HG03139 (cell line): Measurements from ENCODE around the gene PSME3IP1.
"Not testable (repeated sequence)": the region's sequence is repeated elsewhere in the genome, so short reads cannot be mapped to it uniquely, and the experiment has no call there.

ENCODE experiments used
- ATAC-seq: cut with Tn5 transposase; IDR thresholded peaks from one replicate; pipeline ENCODE4 v1.9.1; 2021; ENCODE audit not compliant: unreplicated experiment

Gene PSME3IP1

DNA sequence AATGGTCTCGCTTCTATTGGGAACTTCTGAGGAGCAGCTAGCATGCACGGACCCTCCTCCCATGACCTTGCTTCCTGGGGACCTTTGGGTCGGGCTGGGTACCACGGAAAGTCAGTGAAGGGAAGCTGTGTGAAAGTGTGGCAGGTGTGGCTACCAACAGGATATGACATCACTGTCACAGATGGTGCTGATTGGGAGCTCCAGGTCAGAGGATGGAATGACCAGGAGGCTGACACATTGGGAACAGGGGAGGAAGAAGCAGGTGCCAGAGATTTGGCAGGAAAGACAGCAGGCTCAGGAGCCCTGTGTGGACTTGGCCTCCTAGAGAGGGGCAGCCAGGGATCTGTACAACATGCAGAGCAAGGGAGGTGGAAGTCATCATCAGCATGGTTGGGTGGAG is 59.4 kb downstream of the PSME3IP1 start:
- no peak for ATAC-seq

DNA sequence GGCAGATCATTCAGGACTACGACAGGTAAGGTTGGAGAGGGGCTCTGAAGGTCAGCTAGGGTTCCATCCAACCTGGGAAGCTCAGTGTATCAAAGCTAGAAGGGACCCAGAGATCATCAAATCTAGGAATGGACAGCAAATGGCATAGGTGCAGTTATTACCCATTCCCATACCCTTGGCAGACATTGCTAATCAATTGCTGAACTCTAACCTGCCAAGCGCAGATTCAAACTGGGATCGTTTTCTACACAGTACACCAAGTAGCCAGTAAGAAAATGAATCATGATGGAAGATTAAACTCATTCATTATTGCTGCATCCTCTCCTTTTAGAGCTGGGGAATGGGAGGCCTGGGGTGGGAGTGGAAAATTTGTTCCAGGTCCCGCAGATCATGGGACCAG is 59.9 kb downstream of the PSME3IP1 start:
- ATAC-seq = no peak

DNA sequence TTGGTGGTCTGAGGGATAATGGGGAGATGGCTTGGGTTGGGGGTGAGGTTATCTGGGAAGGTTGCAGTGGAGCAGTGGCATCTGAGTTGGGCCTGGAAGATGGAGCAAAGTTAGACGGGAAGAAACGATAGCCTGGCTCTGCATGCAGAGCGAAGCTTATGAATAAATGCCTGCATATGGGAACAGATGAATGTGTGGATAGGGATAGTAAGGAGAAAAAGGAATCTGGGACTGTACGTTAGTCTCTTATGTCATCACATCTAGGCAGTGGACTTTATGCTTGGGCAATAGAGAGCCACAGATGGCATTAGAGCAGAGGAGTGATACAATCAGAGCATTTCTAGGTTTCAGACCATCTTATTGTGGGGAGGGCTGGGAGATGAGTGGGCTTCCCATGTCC is 60.5 kb downstream of the PSME3IP1 start:
- no peak for ATAC-seq

- ATAC-seq = no peak
Measured at GRCh38 chr16:57123974-57124674, 61.7 kb downstream of the PSME3IP1 start.

DNA sequence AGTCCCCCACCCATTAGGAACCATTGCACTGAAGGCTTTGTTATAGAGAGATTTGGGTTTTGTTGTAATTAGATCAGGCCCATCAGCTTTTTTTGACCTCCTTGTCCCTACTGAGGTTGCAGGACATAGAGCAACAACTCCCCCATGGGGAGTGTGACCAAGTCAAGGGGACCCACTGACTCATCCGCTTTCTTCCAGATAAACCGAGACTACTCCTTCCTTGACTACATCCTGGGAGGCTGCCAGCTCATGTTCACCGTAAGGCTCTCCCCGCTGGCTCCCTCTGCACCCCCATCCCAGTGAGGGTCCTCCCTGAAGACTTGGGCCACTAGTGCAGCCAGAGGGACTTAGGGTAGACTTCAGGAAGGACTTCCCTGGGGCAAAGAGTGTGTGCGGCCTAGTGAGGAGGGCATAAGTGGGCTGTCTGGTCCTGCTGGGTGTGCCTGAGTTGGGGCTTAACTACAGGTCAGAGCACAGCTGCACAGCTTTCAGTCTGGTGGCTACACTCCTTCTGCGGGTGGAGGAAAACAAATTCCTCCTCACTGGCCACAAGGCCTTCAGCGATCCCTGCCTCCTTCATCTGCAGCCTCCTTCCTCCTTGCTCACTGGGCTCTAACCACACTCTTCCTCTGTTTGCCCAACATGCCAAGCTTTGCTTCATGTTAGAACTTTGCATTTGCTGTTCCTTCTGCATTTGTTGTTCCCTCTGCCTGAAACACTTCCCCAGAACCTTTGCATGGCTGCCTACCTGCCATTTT is 62.4 kb downstream of the PSME3IP1 start:
- no peak for ATAC-seq

GRCh38 chr16:57118461-57119084 is 67.3 kb downstream of the PSME3IP1 start:
- no peak for ATAC-seq

DNA sequence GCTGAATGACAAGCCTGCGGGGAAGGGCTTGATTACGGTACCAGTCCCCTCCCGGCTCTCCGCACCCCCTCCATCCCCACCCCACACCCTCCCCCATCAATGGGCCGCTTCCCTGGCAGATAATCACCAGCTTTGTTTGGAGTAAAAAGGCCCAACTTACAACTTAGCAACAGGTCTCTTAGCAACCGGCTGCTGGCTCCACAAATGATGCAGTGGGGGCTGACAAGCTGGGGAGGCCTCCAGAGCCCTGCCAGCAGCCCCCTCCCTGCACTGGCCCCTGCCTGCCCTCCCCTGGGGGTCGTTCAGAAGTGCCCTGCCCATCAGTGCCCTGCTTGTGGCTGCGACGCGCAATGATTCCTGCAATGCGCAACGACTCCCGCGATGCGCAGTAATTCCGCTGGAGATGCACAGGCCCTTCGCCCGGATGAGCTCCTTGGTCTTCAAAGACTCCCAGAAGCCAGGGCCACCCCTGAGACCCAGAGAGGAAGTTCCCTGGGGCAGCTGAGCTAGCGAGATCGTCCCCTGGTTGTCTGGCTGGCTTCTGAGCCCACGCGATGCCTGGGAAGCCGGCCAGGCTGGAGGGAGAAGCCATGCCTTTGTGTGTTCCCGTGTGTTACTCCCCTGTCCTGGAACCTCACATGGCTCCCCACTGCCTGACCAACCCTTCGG is 70.2 kb downstream of the PSME3IP1 start:
- no peak for ATAC-seq

DNA sequence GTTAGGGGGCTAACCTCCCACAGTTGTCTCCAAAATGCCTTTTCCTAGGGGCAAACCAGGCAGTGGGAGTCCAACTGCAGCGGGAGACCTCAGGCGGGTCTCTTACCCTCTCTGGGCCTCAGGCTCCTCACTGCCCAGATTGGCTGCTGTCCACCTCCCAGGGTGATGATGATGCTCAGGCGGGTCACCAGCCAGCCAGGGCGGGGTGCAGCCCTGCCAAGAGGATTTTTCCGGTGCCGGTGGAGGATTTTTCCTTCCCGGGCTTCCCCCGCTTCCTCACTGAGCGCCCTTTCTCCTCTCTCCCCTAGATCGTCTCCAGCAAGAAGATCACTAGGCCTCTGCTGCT is 70.7 kb downstream of the PSME3IP1 start:
- ATAC-seq = no peak

DNA sequence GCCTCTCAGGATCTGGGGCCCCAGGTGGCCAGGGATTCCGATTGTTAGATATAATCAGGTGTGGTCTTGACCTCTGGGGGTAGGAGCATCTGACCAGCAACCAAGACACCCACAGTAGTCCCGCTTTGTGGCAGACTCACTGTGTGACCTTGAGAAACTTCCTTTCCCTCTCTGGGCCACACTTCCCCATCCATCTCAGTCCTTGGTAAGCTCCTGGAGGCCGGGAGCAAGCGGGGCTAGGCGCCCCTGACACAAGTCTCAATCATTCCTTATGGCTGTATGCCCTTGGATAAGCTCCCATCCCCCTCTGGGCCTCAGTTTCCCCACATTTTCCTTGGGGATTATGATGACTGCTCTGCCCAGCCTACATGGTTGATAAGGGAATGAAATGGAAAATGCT is 72.2 kb downstream of the PSME3IP1 start:
- no peak for ATAC-seq

DNA sequence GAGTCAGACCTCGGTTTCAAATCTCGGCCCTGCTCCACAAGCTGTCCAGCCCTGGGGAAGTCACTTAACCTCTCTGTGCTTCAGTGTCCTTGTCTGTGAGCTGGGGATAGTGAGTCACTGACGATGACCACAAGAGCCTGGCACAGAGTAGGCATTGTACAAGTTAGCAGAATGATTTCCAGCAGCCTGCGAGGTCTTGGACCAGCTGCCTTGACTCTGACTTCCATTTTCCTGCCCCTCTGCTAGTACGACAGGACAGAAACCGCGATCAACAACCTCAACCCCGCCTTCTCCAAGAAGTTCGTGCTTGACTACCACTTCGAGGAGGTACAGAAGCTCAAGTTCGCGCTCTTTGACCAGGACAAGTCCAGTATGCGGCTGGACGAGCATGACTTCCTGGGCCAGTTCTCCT is 72.8 kb downstream of the PSME3IP1 start:
- no peak for ATAC-seq

DNA sequence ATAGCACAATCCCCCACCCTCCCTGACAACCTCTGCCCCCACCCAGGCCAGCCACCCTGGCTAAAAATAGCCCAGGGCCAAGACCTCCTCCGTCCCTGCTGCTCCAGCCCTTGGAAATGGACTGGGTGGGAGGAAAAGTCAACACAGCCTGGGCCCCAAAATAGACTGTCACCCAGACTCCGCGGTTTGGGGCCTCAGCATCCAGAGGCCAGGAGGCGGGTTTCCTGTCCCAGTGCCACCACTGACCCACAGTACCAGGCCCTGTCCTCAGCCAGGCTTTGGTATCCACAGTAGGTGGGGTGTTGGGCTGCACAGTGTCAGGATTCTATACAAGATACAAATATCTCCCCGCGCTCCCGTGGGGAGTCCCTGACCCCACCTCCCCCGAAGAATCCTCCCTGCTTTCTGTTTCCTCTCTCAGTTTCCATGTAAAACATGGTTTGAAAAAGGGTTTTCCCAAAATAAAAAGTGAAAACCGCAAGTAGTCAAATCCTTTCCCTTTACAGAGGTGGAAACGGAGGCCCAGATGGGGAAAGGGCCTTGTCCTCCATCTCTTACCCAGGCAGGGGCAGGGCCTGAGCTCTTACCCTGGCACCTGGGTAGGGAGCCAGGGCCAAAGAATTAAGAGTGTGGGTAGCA is 73.3 kb downstream of the PSME3IP1 start:
- no peak for ATAC-seq

DNA sequence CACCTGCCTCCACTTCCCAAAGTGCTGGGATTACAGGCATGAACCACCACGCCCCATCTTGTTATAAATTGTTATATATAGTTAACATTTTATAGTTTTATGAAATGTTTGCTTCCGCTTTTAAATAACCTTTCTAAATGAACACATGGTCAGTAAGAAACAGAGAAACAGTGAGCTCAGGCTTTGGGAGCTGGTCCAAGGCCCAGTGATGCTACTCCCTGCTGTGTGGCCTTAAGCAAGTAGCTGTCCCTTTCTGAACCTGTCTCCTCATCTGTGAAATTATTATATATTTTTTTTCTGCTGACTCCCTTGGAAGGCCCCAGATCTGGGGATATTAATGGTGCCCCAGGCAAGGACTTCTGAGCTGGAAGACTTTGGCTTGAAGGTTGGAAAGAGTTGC is 74.4 kb downstream of the PSME3IP1 start:
- ATAC-seq = no peak

GRCh38 chr16:57110937-57111336 is 74.9 kb downstream of the PSME3IP1 start:
- no peak for ATAC-seq

GRCh38 chr16:57109259-57110105 is 76.4 kb downstream of the PSME3IP1 start:
- ATAC-seq = not testable (repeated sequence)

DNA sequence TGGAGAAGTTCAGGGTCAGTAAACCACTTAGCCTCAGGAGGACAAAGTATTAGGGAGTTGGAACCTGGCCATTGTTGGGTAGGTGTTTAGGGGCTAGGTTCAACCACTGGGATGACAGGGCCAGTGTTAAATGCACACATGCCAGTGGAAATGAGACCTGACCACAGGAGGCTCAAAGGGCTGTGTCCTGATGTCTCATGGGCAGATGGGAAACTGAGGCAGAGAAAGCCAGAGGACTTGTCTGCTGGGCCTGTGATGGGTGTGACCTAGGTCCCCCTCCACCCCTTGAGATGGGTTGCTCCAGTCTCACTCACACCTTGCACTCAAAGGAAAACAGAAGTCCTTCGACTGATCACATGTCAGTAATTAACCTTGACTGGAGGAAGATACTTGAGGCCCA is 77.4 kb downstream of the PSME3IP1 start:
- no peak for ATAC-seq

GRCh38 chr16:57107321-57107922 is 78.4 kb downstream of the PSME3IP1 start:
- ATAC-seq = no peak

DNA sequence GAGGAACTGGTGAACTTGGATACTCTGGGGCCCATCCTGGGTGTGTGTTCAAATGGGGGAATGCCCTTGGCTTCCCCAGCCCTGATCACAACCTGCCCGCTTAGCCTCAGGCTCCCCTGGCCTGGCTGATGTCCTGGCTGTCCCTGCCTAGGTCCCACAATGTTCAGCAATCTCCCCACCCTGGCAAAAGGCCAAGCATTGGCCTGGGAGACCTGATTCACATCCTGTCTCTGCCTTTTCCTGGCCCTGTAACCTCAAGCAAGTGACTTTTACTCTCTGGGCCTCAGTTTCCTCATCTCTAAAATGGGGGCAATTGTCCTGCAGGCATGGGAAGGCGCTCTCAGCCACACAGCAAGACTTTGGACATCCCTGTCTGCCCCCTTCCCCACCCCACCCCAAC is 79.1 kb downstream of the PSME3IP1 start:
- ATAC-seq = no peak

- ATAC-seq = no peak
Measured at GRCh38 chr16:57105184-57105583, 80.7 kb downstream of the PSME3IP1 start.

DNA sequence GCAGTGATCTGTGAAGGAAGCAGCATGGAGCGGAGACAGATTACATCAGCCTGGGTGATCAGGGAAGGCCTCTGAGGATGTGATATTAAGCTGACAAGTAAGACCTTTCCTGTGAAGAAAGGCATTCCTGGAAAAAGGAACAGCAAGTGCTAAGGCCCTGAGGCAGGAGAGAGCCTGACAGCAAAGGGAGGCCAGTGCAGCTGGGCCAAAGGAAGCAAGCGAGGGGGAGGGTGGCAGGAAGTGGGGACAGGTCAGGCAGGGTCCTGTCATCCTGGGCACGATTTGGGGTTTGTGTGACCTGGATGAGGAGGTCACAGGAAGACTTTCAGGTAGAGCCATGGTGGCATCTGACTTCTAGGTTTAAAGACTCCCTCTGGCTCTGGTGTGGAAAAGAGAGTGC is 81.1 kb downstream of the PSME3IP1 start:
- no peak for ATAC-seq
